Bronchial epithelial cell (primary cell): ENCODE results near the gene C7orf25. TPM values are rescaled to one million over a fixed set of nuclear protein-coding genes. Genes with fewer than 3 reads are reported as not detected.
"Not testable (repeated sequence)": the region's sequence is repeated elsewhere in the genome, so short reads cannot be mapped to it uniquely, and the experiment has no call there.

Source experiments
- DNase-seq: peaks from one replicate; pipeline ENCODE4 v3.0.0-alpha.2; 2010; ENCODE audit warnings: low read depth
- FAIRE-seq: peaks from 2 replicates; lab custom pipeline; 2011; peaks lifted over from hg19 to GRCh38; lab: Jason Lieb, UNC
- H3K27me3 ChIP-seq: 2 replicates; pipeline ENCODE4 v1.5.1; 2011; ENCODE audit warnings: low read length; ENCODE audit not compliant: control insufficient read depth, insufficient read depth
- H3K36me3 ChIP-seq: 2 replicates; pipeline ENCODE4 v1.5.1; 2011; ENCODE audit warnings: low read length; ENCODE audit not compliant: control insufficient read depth, insufficient read depth
- H3K4me3 ChIP-seq: 2 replicates; pipeline ENCODE4 v1.5.1; 2011; ENCODE audit warnings: mild to moderate bottlenecking, low read depth, low read length, control low read depth
- CTCF ChIP-seq: IDR thresholded peaks from 2 replicates; pipeline ENCODE4 v1.5.1; 2011; ENCODE audit warnings: mild to moderate bottlenecking, moderate library complexity, low read length, control low read depth, inconsistent platforms; ENCODE audit not compliant: insufficient read depth, severe bottlenecking
- total RNA-seq: library from RNA; depleted of rRNA; stranded (reverse); fragments of >200 nt; gene quantifications from 2 replicates; pipeline ENCODE4 v1.2.1, GENCODE V29; 2014

Gene C7orf25
- total RNA-seq, 1 donor from 2014 or later, result 3.2 TPM

DNA sequence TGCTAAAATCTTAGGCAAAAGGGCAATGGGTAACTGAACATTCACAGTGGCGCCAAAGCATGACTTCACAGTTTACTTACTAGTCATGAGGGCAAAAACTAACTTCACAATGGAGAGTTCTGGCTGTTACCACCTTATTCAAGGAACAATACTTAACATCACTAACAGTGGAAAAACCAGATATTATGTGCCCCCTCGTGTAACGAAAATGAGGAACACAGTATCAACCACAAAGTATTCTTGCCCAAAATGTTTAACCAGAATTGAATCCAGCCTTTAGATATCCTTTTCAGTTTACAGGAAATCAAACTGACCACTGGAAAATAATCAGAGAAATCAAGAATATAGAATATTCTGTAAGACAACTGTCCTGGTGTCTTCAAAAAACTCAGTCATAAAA lies 9.5 kb downstream of the C7orf25 start:
- TF ChIP-seq CTCF, result no peak
- FAIRE-seq, result no peak
- Histone ChIP-seq H3K36me3 (no peaks in the 10 kb centered on the region), H3K4me3 (no peak overlapping the region), H3K27me3 (no peaks in the 10 kb centered on the region)
- DNase-seq, result no peak

- FAIRE-seq (no peak), DNase-seq (no peak)
- no peak for TF ChIP-seq CTCF
- Histone ChIP-seq H3K27me3 (no peaks in the 10 kb centered on the region), H3K36me3 (no peaks in the 10 kb centered on the region), H3K4me3 (no peak overlapping the region)
Observed at GRCh38 chr7:42900842-42901241, 11.0 kb downstream of the C7orf25 start.

DNA sequence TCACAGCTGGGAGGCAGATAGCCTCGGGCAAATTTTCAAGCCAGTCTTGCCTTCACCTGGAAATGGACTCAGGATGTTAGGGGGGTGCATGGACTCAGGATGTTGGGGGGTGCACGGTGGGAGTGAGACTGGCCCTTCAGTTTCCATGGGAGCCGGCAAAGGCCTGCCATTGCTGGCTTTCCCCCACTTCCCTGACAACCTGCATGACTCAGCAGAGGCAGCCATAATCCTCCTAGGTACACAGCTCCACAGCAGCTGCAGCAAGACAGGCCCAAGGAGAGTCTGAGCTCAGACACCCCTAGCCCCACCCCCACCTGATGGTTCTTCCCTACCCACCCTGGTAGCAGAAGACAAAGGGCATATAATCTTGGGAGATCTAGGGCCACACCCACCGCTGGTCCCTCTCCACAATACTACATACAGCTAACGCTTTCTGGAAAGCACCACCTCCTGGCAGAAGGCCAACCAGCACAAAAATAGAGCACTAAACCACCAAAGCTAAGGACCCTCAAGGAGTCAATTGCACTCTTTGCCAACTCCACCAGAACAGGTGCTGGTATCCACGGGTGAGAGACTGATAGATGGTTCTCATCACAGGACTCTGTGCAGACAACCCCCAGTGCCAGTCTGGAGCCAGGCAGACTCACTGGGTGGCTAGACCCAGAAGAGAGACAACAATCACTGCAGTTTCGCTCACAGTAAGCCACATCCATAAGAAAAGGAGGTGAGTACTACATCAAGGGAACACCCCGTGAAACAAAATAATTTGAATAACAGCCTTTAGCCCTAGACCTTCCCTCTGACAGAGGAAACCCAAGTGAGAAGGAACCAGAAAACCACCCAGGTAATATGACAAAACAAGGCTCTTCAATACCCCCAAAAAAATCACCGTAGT lies 18.3 kb downstream of the C7orf25 start:
- no peaks in the 10 kb centered on the region for H3K27me3 ChIP-seq
- DNase-seq (no peak), FAIRE-seq (no peak)
- TF ChIP-seq CTCF, result no peak
- H3K4me3 ChIP-seq, result no peak overlapping the region
- no peaks in the 10 kb centered on the region for H3K36me3 ChIP-seq

GRCh38 chr7:42886893-42887505 lies 24.9 kb downstream of the C7orf25 start:
- Histone ChIP-seq H3K4me3 (no peak overlapping the region), H3K36me3 (no peaks in the 10 kb centered on the region), H3K27me3 (no peaks in the 10 kb centered on the region)
- DNase-seq, result peak; percentile 77
- no peak for FAIRE-seq
- TF ChIP-seq CTCF, result no peak

GRCh38 chr7:42886129-42886528 lies 25.7 kb downstream of the C7orf25 start:
- Histone ChIP-seq H3K4me3 (no peak overlapping the region), H3K36me3 (no peaks in the 10 kb centered on the region), H3K27me3 (no peaks in the 10 kb centered on the region)
- peak; percentile 14 for TF ChIP-seq CTCF
- peak; percentile 24 for DNase-seq
- no peak for FAIRE-seq

DNA sequence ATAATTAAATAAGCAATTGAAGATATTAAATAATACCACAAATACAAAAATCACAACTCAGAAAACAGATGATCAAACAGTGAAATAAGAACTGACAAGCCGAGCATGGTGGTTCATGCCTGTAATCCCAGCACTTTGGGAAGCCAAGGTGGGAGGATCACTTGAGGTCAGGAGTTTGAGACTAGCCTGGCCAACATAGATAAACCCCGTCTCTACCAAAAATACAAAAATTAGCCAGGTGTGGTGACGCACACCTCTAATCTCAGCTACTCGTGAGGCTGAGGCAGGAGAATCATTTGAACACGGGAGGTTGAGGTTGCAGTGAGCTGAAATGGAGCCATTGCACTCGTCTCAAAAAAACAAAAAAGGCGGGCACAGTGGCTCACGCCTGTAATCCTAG lies 26.7 kb downstream of the C7orf25 start:
- H3K27me3 ChIP-seq, DNase-seq, H3K4me3 ChIP-seq, H3K36me3 ChIP-seq, FAIRE-seq: not testable (repeated sequence)
